IgD-negative memory B cell (primary cell): ENCODE measurements around the gene TBKBP1. TPM values are rescaled to one million over a fixed set of nuclear protein-coding genes. Genes with fewer than 3 reads are reported as not detected.
A peak's percentile ranks its signal among the peaks of the same experiment; 100 is the strongest.

Experiments
- H3K27ac Mint-ChIP-seq, 3 donors: one replicate each; pipeline ENCODE4 v1.8.0; 2020 to 2022; ENCODE audit warnings: mild to moderate bottlenecking in 3 of 3, mixed read lengths in 3 of 3, moderate library complexity in 1 of 3
- H3K27me3 Mint-ChIP-seq: one replicate; pipeline ENCODE4 v1.8.0; 2021; ENCODE audit warnings: mixed read lengths
- H3K36me3 Mint-ChIP-seq: one replicate; pipeline ENCODE4 v1.8.0; 2020; ENCODE audit warnings: mild to moderate bottlenecking, mixed read lengths
- H3K4me1 Mint-ChIP-seq, 3 donors: one replicate each; pipeline ENCODE4 v1.8.0; 2020 to 2022; ENCODE audit warnings: mixed read lengths in 3 of 3, mild to moderate bottlenecking in 1 of 3
- H3K4me3 Mint-ChIP-seq, 4 donors: one replicate each; pipeline ENCODE4 v1.8.0; 2020 to 2022; ENCODE audit warnings: mild to moderate bottlenecking in 4 of 4, mixed read lengths in 4 of 4, moderate library complexity in 3 of 4
- H3K9me3 Mint-ChIP-seq, 3 donors: one replicate each; pipeline ENCODE4 v1.8.0; 2020 to 2021; ENCODE audit warnings: mixed read lengths in 3 of 3, mild to moderate bottlenecking in 1 of 3
- polyA plus RNA-seq: library from polyadenylated mRNA; unstranded; fragments of 300-500 nt; fragmentation: Illumina TruSeq; gene quantifications from one replicate; pipeline ENCODE4 v1.2.3, GENCODE V29; 2021

The TBKBP1 gene, protein sequence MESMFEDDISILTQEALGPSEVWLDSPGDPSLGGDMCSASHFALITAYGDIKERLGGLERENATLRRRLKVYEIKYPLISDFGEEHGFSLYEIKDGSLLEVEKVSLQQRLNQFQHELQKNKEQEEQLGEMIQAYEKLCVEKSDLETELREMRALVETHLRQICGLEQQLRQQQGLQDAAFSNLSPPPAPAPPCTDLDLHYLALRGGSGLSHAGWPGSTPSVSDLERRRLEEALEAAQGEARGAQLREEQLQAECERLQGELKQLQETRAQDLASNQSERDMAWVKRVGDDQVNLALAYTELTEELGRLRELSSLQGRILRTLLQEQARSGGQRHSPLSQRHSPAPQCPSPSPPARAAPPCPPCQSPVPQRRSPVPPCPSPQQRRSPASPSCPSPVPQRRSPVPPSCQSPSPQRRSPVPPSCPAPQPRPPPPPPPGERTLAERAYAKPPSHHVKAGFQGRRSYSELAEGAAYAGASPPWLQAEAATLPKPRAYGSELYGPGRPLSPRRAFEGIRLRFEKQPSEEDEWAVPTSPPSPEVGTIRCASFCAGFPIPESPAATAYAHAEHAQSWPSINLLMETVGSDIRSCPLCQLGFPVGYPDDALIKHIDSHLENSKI
- 0.24 TPM for polyA plus RNA-seq

DNA sequence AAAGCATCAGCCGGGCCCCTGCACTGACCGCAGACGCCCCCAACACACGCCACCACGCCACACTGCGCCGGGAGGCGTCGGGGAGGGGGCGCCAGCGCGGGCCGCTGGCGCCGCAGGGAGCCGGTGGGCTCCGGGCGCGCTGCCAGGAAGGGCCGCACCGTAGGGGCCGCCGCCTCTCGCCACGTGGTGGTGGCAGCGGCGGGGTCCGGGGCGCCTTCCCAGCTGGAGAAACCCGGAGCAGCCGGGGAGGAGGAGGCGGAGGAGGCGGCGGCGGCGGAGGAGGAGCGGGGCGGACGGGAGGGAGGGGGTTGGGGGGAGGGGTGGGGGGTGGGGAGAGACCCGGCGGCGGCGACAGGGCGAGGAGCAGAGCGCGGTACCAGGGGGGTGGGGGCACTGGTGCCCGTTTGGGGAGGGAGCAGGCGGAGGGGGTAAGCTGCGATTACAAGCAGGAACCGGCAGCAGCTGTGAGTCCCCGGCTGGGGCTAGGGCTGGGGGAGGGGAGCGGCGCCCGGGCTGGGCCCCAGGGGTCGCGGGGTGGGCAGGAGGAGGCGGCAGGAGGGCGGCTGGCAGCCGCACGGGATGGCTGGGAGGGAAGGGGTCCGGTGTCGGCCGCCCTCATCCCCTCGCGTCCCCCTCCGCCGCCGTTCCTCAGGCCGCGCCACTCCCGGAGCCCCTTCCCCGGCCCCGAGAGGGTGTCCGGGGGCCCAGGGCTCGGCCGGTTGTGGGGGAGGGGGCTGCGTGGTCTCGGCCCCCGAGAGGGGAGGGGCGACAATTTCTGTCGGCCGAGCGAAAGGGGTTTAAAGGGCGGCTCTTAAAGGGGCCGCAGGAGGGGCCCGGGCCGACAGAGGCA, at the start of gene TBKBP1:
Gene TBKBP1, plus strand, starts transcription at position 431 of the 850 bp plus-strand sequence. CDS start 1,952 bp downstream, outside the sequence.
- Mint-ChIP-seq H3K4me1 (peaks cover 14 to 21% (median 17%) of the 10 kb centered on the region in 3 donors), H3K4me3 (peak within 1 kb of the TSS; percentile 88 to 96 (median 91)), H3K9me3 (no peaks in the 10 kb centered on the region), H3K36me3 (peaks cover 1% of the 10 kb centered on the region), H3K27ac (peak within 1 kb of the TSS; percentile 64 to 85 (median 74)), H3K27me3 (no peaks in the 10 kb centered on the region)

GRCh38 chr17:47644324-47644723, 49.6 kb upstream of the TBKBP1 start:
- Mint-ChIP-seq H3K4me1 (peaks cover 5 to 11% (median 5%) of the 10 kb centered on the region in 3 donors), H3K36me3 (no peaks in the 10 kb centered on the region), H3K27me3 (no peaks in the 10 kb centered on the region), H3K4me3 (no peak overlapping the region), H3K9me3 (no peaks in the 10 kb centered on the region), H3K27ac (no peak overlapping the region)

DNA sequence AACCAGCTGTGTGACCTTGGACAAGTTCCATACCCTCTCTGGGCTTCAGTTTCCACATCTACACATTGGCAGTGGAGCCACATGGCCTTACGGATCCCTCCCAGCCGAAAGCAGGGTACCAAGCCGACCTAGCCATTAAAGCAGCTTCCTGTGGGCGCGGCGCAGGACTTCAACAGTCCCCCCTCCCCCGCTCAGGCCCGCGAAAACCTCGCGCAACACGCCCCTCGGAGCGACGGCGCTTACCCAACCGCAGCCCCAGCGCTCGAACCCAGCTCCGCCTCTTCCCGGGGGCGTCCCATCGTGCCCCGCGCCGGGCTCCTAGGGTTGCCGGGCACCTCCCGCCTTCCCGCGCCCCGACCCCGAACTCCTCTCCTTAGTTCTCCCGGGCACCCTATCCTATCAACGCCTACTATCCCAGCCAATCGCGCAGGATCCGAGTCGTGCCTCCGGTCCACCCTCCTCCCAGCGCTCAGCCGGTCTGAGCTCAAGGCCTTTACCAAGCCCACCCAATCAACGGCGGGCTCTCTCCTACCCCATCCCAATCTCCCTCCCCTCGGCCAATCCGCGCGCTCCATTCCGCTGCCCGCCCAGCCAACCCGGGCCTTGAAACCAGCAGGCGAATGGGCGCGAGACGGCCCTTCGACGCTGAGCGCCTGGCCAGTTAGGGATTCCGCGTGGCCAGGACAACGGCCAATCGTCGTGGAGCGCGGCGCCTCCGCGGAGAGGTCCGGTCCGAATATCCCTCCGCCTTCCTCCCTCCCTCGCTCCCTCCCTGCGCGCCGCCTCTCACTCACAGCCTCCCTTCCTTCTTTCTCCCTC, 44.6 kb upstream of the TBKBP1 start, which contains the start of gene KPNB1:
Gene KPNB1, plus strand, starts transcription at position 767 of the 819 bp plus-strand sequence. CDS start 326 bp downstream, outside the sequence.
- no peaks in the 10 kb centered on the region for H3K9me3 Mint-ChIP-seq
- H3K36me3 Mint-ChIP-seq, result no peaks in the 10 kb centered on the region
- H3K27me3 Mint-ChIP-seq, result no peaks in the 10 kb centered on the region
- peak within 1 kb of the TSS; percentile 96 to 100 (median 97) for H3K4me3 Mint-ChIP-seq
- H3K27ac Mint-ChIP-seq, result peak within 1 kb of the TSS; percentile 83 to 98 (median 97)
- H3K4me1 Mint-ChIP-seq, result peaks cover 21 to 31% (median 30%) of the 10 kb centered on the region in 3 donors

GRCh38 chr17:47649972-47650524, 43.9 kb upstream of the TBKBP1 start:
- H3K27ac Mint-ChIP-seq, result peak overlapping the region; percentile 83 to 98 (median 97)
- no peaks in the 10 kb centered on the region for H3K27me3 Mint-ChIP-seq
- no peaks in the 10 kb centered on the region for H3K36me3 Mint-ChIP-seq
- peak overlapping the region; percentile 91 to 100 (median 97) for H3K4me3 Mint-ChIP-seq
- peaks cover 26 to 37% (median 36%) of the 10 kb centered on the region in 3 donors for H3K4me1 Mint-ChIP-seq
- no peaks in the 10 kb centered on the region for H3K9me3 Mint-ChIP-seq

DNA sequence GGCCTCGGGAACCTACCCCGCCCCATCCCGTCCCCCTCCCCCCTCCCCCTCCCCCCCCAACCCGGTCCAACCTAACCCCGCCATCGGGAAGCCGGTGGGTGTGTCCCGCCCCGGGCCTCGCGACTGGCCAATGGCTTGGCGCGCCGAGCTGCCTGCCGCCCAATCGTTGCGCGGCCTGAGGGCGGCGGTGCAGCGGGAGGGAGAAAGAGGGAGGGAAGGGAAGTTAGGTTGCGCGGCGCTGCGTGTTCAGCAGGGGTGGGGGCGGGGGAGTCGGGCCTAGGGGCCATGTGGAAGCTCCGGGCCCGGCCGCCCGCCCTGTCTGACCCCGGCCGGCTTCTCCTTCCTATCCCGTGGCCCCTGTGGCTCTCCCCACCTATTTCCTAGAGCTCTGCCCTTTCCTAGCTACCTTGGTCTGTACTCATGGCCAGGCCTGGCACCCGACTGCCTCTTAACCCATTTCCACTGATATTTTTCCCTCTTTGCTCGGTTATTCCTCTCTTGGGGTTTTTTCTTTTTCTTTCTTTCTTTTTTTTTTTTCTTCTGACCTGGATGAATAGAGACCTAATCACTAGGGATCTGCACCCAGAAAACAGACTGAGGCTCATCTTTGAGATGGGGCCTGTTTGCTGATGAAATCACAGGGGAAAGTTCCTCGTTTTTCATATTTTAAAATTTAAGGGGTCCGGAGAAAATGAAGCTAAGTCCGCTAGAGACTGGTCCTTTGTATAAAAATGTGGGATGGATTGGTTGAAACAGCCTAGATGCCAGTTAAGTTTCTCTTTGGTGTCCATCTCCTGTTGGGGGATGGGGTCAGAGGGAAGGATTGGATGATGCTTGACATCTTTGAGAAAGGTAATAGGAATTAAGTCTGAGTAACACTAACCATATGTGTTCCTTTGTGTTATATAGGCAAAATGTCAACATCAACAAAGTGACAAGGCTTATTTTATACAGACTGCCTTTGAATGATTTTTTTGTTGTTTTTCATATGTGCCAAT, 43.1 kb upstream of the TBKBP1 start:
- peaks cover 32 to 45% (median 43%) of the 10 kb centered on the region in 3 donors for H3K4me1 Mint-ChIP-seq
- H3K36me3 Mint-ChIP-seq, result no peaks in the 10 kb centered on the region
- no peaks in the 10 kb centered on the region for H3K27me3 Mint-ChIP-seq
- H3K27ac Mint-ChIP-seq, result peak overlapping the region; percentile 83 to 94 (median 93)
- no peaks in the 10 kb centered on the region for H3K9me3 Mint-ChIP-seq
- peak overlapping the region; percentile 95 to 97 (median 96) for H3K4me3 Mint-ChIP-seq

DNA sequence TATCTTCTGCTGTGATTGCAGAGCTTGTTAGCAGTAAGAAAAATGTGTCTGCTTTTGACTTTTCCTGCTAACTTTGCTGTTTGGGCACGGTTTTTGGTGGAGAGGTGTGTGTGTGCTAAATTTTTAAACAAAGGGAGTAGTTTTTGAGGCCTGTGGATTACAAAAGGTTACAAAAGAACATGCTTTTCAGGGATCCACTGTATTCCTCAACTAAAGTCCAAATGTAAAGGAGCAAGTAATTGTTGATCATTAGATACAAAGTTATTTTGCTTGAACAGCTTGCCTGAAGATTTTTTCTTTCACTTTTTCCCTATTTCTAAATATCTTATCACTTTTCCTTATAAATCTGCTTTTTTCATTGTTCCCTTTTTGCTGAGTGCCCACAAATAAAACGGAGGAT, 42.3 kb upstream of the TBKBP1 start:
- Mint-ChIP-seq H3K4me1 (peaks cover 32 to 46% (median 44%) of the 10 kb centered on the region in 3 donors), H3K36me3 (no peaks in the 10 kb centered on the region), H3K9me3 (no peaks in the 10 kb centered on the region), H3K27ac (peak overlapping the region in 1 of 3 donors; percentile 83), H3K27me3 (no peaks in the 10 kb centered on the region), H3K4me3 (peak overlapping the region in 3 of 4 donors; percentile 66 to 96 (median 95))

DNA sequence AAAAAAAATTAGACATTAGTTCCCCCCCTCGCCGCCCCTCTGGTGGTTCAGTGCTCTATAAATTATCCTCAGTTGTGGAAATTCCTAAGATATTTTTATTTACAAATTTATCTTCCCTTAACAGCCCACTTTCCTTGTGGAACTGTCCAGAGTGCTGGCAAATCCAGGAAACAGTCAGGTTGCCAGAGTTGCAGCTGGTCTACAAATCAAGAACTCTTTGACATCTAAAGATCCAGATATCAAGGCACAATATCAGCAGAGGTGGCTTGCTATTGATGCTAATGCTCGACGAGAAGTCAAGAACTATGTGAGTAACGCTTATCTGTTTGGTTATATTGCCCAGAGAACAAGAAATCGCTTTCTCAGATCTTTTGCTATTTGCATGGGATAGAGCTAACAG, 41.4 kb upstream of the TBKBP1 start:
- Mint-ChIP-seq H3K9me3 (no peaks in the 10 kb centered on the region), H3K27me3 (no peaks in the 10 kb centered on the region), H3K4me1 (peaks cover 34 to 46% (median 46%) of the 10 kb centered on the region in 3 donors), H3K36me3 (no peaks in the 10 kb centered on the region), H3K27ac (peak overlapping the region in 1 of 3 donors; percentile 83), H3K4me3 (peak overlapping the region in 3 of 4 donors; percentile 28 to 96 (median 66))

GRCh38 chr17:47653442-47653841, 40.5 kb upstream of the TBKBP1 start:
- peak overlapping the region in 1 of 4 donors; percentile 61 for H3K4me3 Mint-ChIP-seq
- H3K27me3 Mint-ChIP-seq, result no peaks in the 10 kb centered on the region
- no peaks in the 10 kb centered on the region for H3K9me3 Mint-ChIP-seq
- H3K4me1 Mint-ChIP-seq, result peaks cover 37 to 49% (median 48%) of the 10 kb centered on the region in 3 donors
- no peak overlapping the region for H3K27ac Mint-ChIP-seq
- no peaks in the 10 kb centered on the region for H3K36me3 Mint-ChIP-seq

DNA sequence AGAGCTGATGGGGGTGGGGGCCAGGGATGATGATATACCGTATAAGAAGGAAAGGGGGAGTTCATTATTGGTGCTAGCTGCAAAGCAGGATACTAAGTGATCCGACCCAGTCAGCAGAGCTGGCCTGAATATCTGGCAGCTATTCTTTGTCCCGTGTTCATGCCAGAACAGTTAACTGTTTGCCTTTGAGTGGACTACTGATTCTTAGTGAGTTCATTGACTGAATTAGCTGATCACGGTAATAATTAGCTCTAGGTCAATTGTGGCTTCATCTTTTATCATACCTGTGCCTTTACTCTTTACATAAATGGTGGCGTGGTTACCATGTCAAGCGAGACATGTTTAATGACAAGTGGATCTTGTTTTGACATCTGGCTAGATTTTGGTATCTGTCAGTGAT, 39.0 kb upstream of the TBKBP1 start:
- H3K4me3 Mint-ChIP-seq, result peak overlapping the region in 1 of 4 donors; percentile 22
- H3K27me3 Mint-ChIP-seq, result no peaks in the 10 kb centered on the region
- H3K9me3 Mint-ChIP-seq, result no peaks in the 10 kb centered on the region
- H3K4me1 Mint-ChIP-seq, result peaks cover 39 to 49% (median 45%) of the 10 kb centered on the region in 3 donors
- H3K27ac Mint-ChIP-seq, result peak overlapping the region; percentile 31 to 47 (median 35)
- H3K36me3 Mint-ChIP-seq, result no peaks in the 10 kb centered on the region

- Mint-ChIP-seq H3K4me1 (peaks cover 27 to 37% (median 31%) of the 10 kb centered on the region in 3 donors), H3K9me3 (no peaks in the 10 kb centered on the region), H3K27me3 (no peaks in the 10 kb centered on the region), H3K27ac (peak overlapping the region; percentile 23 to 95 (median 75)), H3K4me3 (peak overlapping the region; percentile 70 to 79 (median 72)), H3K36me3 (no peaks in the 10 kb centered on the region)
These were observed 33.9 kb upstream of the TBKBP1 start for GRCh38 chr17:47660064-47660492.

DNA sequence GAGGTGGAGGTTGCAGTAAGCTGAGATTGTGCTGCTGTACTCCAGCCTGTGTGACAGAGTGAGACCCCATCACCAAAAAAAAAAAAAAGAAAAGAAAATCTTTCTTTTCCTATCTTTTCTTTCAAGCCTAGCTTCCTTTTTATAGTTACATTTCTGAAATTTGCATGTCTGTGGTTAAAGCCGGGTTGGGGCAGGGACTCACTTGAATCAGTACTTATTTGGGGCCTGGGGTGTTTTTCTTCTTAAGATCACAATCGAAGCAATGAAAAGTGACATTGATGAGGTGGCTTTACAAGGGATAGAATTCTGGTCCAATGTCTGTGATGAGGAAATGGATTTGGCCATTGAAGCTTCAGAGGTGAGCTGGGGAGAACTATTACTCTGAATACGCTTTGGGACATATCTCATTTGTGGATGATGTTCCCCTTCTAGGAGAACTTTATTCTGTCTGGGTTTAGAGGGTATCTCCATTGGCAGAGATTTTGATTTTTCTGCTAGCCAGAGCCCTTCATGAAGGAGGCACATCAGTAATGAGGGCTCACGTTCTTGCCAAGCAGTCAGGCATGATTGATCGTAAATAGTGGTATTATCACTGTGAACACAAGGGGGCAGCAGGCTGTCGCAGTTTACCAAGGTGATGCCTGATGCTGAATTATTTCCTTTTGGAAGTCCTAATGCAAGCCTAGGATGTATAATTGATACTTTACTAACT, 29.9 kb upstream of the TBKBP1 start:
- Mint-ChIP-seq H3K27ac (peak overlapping the region; percentile 14 to 94 (median 80)), H3K27me3 (no peaks in the 10 kb centered on the region), H3K4me1 (peaks cover 13 to 21% (median 18%) of the 10 kb centered on the region in 3 donors), H3K9me3 (no peaks in the 10 kb centered on the region), H3K4me3 (peak overlapping the region; percentile 62 to 83 (median 71)), H3K36me3 (peaks cover 6% of the 10 kb centered on the region)

DNA sequence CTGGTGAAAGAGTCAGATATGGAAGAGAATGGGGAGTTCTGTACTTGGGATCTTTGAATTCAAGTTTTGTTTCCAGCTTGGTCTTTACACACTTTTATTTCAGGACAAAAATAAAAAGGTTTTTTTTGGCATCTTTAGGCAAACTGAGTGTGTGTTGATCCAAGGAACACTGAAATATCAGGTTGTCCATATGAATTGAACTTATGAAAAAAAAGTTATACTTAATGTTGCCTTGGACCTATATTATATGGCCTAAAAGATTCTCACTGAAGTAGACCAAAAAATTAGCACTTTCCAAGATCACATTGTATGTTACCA, 29.4 kb upstream of the TBKBP1 start:
- H3K9me3 Mint-ChIP-seq, result no peaks in the 10 kb centered on the region
- no peaks in the 10 kb centered on the region for H3K27me3 Mint-ChIP-seq
- H3K36me3 Mint-ChIP-seq, result peaks cover 6% of the 10 kb centered on the region
- peaks cover 11 to 23% (median 18%) of the 10 kb centered on the region in 3 donors for H3K4me1 Mint-ChIP-seq
- peak overlapping the region in 3 of 4 donors; percentile 65 to 83 (median 77) for H3K4me3 Mint-ChIP-seq
- H3K27ac Mint-ChIP-seq, result peak overlapping the region; percentile 14 to 94 (median 80)
